Measurements from ENCODE around the gene TUBB6. TPM values are rescaled to one million over a fixed set of nuclear protein-coding genes. Genes with fewer than 3 reads are reported as not detected.

Gene TUBB6
- total and polyA plus RNA-seq, 4 donors: 57.8 to 157 (median 109) TPM

- no peak overlapping the region for H3K9ac ChIP-seq (ENCODE audit: insufficient read depth in 1 of 2, low read length in 2 of 2)
- no peak overlapping the region for H3K4me3 ChIP-seq
- peaks cover 0 to 12% (median 5%) of the 10 kb centered on the region in 5 donors for H3K4me1 ChIP-seq (ENCODE audit: control insufficient read depth in 5 of 5, insufficient read depth in 5 of 5, low read length in 5 of 5)
- TF ChIP-seq, protein P1, sequence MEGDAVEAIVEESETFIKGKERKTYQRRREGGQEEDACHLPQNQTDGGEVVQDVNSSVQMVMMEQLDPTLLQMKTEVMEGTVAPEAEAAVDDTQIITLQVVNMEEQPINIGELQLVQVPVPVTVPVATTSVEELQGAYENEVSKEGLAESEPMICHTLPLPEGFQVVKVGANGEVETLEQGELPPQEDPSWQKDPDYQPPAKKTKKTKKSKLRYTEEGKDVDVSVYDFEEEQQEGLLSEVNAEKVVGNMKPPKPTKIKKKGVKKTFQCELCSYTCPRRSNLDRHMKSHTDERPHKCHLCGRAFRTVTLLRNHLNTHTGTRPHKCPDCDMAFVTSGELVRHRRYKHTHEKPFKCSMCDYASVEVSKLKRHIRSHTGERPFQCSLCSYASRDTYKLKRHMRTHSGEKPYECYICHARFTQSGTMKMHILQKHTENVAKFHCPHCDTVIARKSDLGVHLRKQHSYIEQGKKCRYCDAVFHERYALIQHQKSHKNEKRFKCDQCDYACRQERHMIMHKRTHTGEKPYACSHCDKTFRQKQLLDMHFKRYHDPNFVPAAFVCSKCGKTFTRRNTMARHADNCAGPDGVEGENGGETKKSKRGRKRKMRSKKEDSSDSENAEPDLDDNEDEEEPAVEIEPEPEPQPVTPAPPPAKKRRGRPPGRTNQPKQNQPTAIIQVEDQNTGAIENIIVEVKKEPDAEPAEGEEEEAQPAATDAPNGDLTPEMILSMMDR (IDR thresholded peaks at IDR 0.05; ENCODE audit: control extremely low read depth, extremely low read depth): no peak
- H3K9me3 ChIP-seq (ENCODE audit: control insufficient read depth in 4 of 4, insufficient read depth in 3 of 4, low read length in 3 of 4): no peaks in the 10 kb centered on the region
- ATAC-seq (ENCODE audit: insufficient read depth, low FRiP score) (no peak), DNase-seq (no peak)
- H3K27ac ChIP-seq (ENCODE audit: low read depth in 1 of 2, low read length in 1 of 2): peak overlapping the region in 1 of 2 donors; percentile 3
- H3K36me3 ChIP-seq (ENCODE audit: control insufficient read depth in 4 of 4, insufficient read depth in 4 of 4, low read length in 4 of 4): peaks cover 1 to 20% (median 15%) of the 10 kb centered on the region in 4 donors
- H3K27me3 ChIP-seq (ENCODE audit: control insufficient read depth in 3 of 3, insufficient read depth in 3 of 3, low read length in 2 of 3): no peaks in the 10 kb centered on the region
- 80 to 90% methylated on average over 7 of the region's 7 CpGs for WGBS, 2 donors
Measured at GRCh38 chr18:12369211-12369610, 61.2 kb downstream of the TUBB6 start.

GRCh38 chr18:12371590-12371989 lies 63.5 kb downstream of the TUBB6 start:
- ATAC-seq (ENCODE audit: insufficient read depth, low FRiP score) (no peak), DNase-seq (no peak)
- Histone ChIP-seq H3K4me1 (ENCODE audit: control insufficient read depth in 5 of 5, insufficient read depth in 5 of 5, low read length in 5 of 5) (peaks cover 0 to 13% (median 11%) of the 10 kb centered on the region in 5 donors), H3K36me3 (ENCODE audit: control insufficient read depth in 4 of 4, insufficient read depth in 4 of 4, low read length in 4 of 4) (peaks cover 0 to 8% (median 2%) of the 10 kb centered on the region in 4 donors), H3K27ac (ENCODE audit: low read depth in 1 of 2, low read length in 1 of 2) (peak overlapping the region in 1 of 2 donors; percentile 9), H3K27me3 (ENCODE audit: control insufficient read depth in 3 of 3, insufficient read depth in 3 of 3, low read length in 2 of 3) (no peaks in the 10 kb centered on the region), H3K9me3 (ENCODE audit: control insufficient read depth in 4 of 4, insufficient read depth in 3 of 4, low read length in 3 of 4) (no peaks in the 10 kb centered on the region), H3K4me3 (no peak overlapping the region), H3K9ac (ENCODE audit: insufficient read depth in 1 of 2, low read length in 2 of 2) (no peak overlapping the region)
- 85 to 94% methylated on average over 2 of the region's 2 CpGs for WGBS, 2 donors
- TF ChIP-seq, protein P1 (IDR thresholded peaks at IDR 0.05; ENCODE audit: control extremely low read depth, extremely low read depth): no peak

GRCh38 chr18:12372406-12372805 lies 64.4 kb downstream of the TUBB6 start:
- peaks cover 0 to 13% (median 11%) of the 10 kb centered on the region in 5 donors for H3K4me1 ChIP-seq (ENCODE audit: control insufficient read depth in 5 of 5, insufficient read depth in 5 of 5, low read length in 5 of 5)
- H3K27ac ChIP-seq (ENCODE audit: low read depth in 1 of 2, low read length in 1 of 2): peak overlapping the region in 1 of 2 donors; percentile 51
- no peak overlapping the region for H3K4me3 ChIP-seq
- TF ChIP-seq, protein P1 (IDR thresholded peaks at IDR 0.05; ENCODE audit: control extremely low read depth, extremely low read depth): no peak
- H3K36me3 ChIP-seq (ENCODE audit: control insufficient read depth in 4 of 4, insufficient read depth in 4 of 4, low read length in 4 of 4): peaks cover 0 to 4% (median 2%) of the 10 kb centered on the region in 4 donors
- H3K9ac ChIP-seq (ENCODE audit: insufficient read depth in 1 of 2, low read length in 2 of 2): no peak overlapping the region
- 69% methylated on average over 3 of the region's 3 CpGs for WGBS, 2 donors
- ATAC-seq (ENCODE audit: insufficient read depth, low FRiP score): no peak
- H3K9me3 ChIP-seq (ENCODE audit: control insufficient read depth in 4 of 4, insufficient read depth in 3 of 4, low read length in 3 of 4): no peaks in the 10 kb centered on the region
- H3K27me3 ChIP-seq (ENCODE audit: control insufficient read depth in 3 of 3, insufficient read depth in 3 of 3, low read length in 2 of 3): no peaks in the 10 kb centered on the region
- no peak for DNase-seq

Data from lung (tissue), 12 donors.